Caco-2 (cell line): ENCODE data around the gene IL18R1. TPM values are rescaled to one million over a fixed set of nuclear protein-coding genes. Genes with fewer than 3 reads are reported as not detected.
A peak's percentile ranks its signal among the peaks of the same experiment; 100 is the strongest.

Experiments
- BruUV-seq: library from RNA; stranded (reverse); fragments of 400-500 nt; replicated peaks from 2 replicates; lab custom pipeline; 2021; lab: Mats Ljungman, UMichigan
- CTCF ChIA-PET: fragments of 300-600 bp; sonication (Branson Sonifier 250); formaldehyde crosslinking; loops from one replicate; lab custom pipeline; 2022; ENCODE audit warnings: antibody characterized with exemption; lab: Charles Lee
- POLR2A ChIA-PET: fragments of 300-600 bp; sonication (Branson Sonifier 250); formaldehyde crosslinking; loops from one replicate; lab custom pipeline; 2022; ENCODE audit warnings: antibody characterized with exemption; lab: Charles Lee
- DNase-seq, 2 experiments: peaks; one replicate each; pipeline versions ENCODE4 v3.0.0 to v3.0.0-alpha.2; 2020 to 2022
- H3K27me3 ChIP-seq: replicated peaks from 2 replicates; pipeline ENCODE4 v1.6.0; 2011; ENCODE audit warnings: low read length; ENCODE audit not compliant: control insufficient read depth, insufficient read depth
- H3K36me3 ChIP-seq: 2 replicates; pipeline ENCODE4 v1.5.1; 2011; ENCODE audit warnings: low read length; ENCODE audit not compliant: control insufficient read depth, insufficient read depth
- H3K4me1 ChIP-seq: fragments of 250-450 bp; sonication (Bioruptor Pico); 2 replicates; pipeline ENCODE4 v1.5.1; 2020; ENCODE audit warnings: mild to moderate bottlenecking
- H3K4me3 ChIP-seq: 2 replicates; pipeline ENCODE4 v1.5.1; 2011; ENCODE audit warnings: low read depth, mild to moderate bottlenecking, control low read depth, low read length
- H3K9me3 ChIP-seq: fragments of 250-450 bp; sonication (Bioruptor Pico); 2 replicates; pipeline ENCODE4 v1.5.1; 2020; ENCODE audit warnings: mild to moderate bottlenecking, moderate library complexity
- H3K27ac Mint-ChIP-seq: one replicate; pipeline ENCODE4 v1.8.0; 2022; ENCODE audit warnings: mixed read lengths; ENCODE audit not compliant: unreplicated experiment
- H3K27me3 Mint-ChIP-seq: one replicate; pipeline ENCODE4 v1.8.0; 2022; ENCODE audit warnings: mixed read lengths; ENCODE audit not compliant: insufficient read depth, unreplicated experiment
- H3K36me3 Mint-ChIP-seq: one replicate; pipeline ENCODE4 v1.8.0; 2022; ENCODE audit warnings: mild to moderate bottlenecking, mixed read lengths; ENCODE audit not compliant: insufficient read depth, unreplicated experiment
- H3K4me1 Mint-ChIP-seq: one replicate; pipeline ENCODE4 v1.8.0; 2022; ENCODE audit warnings: low read depth, mixed read lengths; ENCODE audit not compliant: unreplicated experiment
- H3K4me3 Mint-ChIP-seq: one replicate; pipeline ENCODE4 v1.8.0; 2022; ENCODE audit warnings: mild to moderate bottlenecking, moderate library complexity, mixed read lengths; ENCODE audit not compliant: unreplicated experiment
- H3K9me3 Mint-ChIP-seq: one replicate; pipeline ENCODE4 v1.8.0; 2022; ENCODE audit warnings: mixed read lengths; ENCODE audit not compliant: unreplicated experiment
- intact Hi-C: fragments of 100-400 bp; cut with micrococcal nuclease; formaldehyde crosslinking; loops from one replicate; pipeline ENCODE4 v1.10.0; 2022; ENCODE audit not compliant: unreplicated experiment
- total RNA-seq: library from RNA; stranded (reverse); gene quantifications from 2 replicates; pipeline ENCODE4 v1.2.3, GENCODE V29; 2022
- TF ChIP-seq, protein P1 (sequence below), 2 experiments: fragments of 200-600 bp in 1 of 2; IDR thresholded peaks; 1 replicate in 1 of 2; 2 replicates in 1 of 2; pipeline versions ENCODE4 v1.5.1 to v1.8.0; 2011 to 2022; ENCODE audit warnings: antibody characterized with exemption in 1 of 2, control low read depth in 1 of 2, inconsistent platforms in 1 of 2, low read depth in 1 of 2, low read length in 1 of 2, mild to moderate bottlenecking in 1 of 2, moderate library complexity in 1 of 2; ENCODE audit not compliant: insufficient read depth in 1 of 2, severe bottlenecking in 1 of 2, unreplicated experiment in 1 of 2

Gene IL18R1
- total RNA-seq, 1 experiment from 2014 or later, result not detected

- BruUV-seq, result no TSS peak
- no peaks in the 10 kb centered on the region for H3K4me1 ChIP-seq
- no peaks in the 10 kb centered on the region for H3K36me3 ChIP-seq
- Mint-ChIP-seq H3K4me1 (no peaks in the 10 kb centered on the region), H3K4me3 (no peak overlapping the region), H3K27me3 (no peaks in the 10 kb centered on the region), H3K9me3 (no peaks in the 10 kb centered on the region), H3K36me3 (no peaks in the 10 kb centered on the region), H3K27ac (no peak overlapping the region)
- TF ChIP-seq, protein P1, sequence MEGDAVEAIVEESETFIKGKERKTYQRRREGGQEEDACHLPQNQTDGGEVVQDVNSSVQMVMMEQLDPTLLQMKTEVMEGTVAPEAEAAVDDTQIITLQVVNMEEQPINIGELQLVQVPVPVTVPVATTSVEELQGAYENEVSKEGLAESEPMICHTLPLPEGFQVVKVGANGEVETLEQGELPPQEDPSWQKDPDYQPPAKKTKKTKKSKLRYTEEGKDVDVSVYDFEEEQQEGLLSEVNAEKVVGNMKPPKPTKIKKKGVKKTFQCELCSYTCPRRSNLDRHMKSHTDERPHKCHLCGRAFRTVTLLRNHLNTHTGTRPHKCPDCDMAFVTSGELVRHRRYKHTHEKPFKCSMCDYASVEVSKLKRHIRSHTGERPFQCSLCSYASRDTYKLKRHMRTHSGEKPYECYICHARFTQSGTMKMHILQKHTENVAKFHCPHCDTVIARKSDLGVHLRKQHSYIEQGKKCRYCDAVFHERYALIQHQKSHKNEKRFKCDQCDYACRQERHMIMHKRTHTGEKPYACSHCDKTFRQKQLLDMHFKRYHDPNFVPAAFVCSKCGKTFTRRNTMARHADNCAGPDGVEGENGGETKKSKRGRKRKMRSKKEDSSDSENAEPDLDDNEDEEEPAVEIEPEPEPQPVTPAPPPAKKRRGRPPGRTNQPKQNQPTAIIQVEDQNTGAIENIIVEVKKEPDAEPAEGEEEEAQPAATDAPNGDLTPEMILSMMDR (IDR thresholded peaks at IDR 0.05; ENCODE audit: insufficient read depth in 1 of 2, low read depth in 1 of 2, low read length in 1 of 2, severe bottlenecking in 1 of 2, unreplicated experiment in 1 of 2), result peak; percentile 66 to 69
- H3K9me3 ChIP-seq, result no peaks in the 10 kb centered on the region
- DNase-seq, result peak in 1 of 2 experiments; percentile 42
- no peaks in the 10 kb centered on the region; the same call in 1 of the 2 replicates for H3K27me3 ChIP-seq
- ChIA-PET POLR2A (no interaction called here), CTCF (interaction anchor here (0.6 to 1.3 kb wide), 4 partner anchors 9 to 409 kb away, joined by 3 to 4 read pairs (median 4); no protein-coding TSS in a partner anchor)
- intact Hi-C loops, result loop anchor here (2.0 to 5.0 kb wide), 3 partner anchors 88 to 436 kb away; partner anchors contain the start of gene IL18R1
- H3K4me3 ChIP-seq, result no peak overlapping the region
These were observed 87.6 kb downstream of the IL18R1 start for GRCh38 chr2:102442967-102443828.

DNA sequence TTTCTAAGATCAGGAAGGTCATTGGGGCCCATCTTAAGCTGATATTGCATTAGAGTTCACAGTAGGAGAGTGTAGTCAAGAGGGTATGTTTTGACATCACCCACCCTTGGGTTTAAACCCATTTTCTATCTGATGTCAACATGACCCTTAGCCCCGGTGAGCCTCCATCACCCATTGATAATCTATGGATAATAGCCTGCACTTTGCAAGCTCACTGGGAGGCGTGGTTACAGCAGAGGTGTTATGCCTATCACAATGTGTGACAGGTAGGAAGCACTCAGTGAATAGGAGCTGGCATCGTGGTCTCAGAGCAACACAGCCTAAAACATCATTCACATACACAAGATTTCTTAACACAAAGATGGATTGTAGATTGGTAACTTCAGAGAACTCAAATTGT lies 88.6 kb downstream of the IL18R1 start:
- Mint-ChIP-seq H3K4me3 (no peak overlapping the region), H3K27me3 (no peaks in the 10 kb centered on the region), H3K36me3 (no peaks in the 10 kb centered on the region), H3K9me3 (no peaks in the 10 kb centered on the region), H3K4me1 (no peaks in the 10 kb centered on the region), H3K27ac (no peak overlapping the region)
- Histone ChIP-seq H3K9me3 (no peaks in the 10 kb centered on the region), H3K4me1 (no peaks in the 10 kb centered on the region), H3K36me3 (no peaks in the 10 kb centered on the region), H3K27me3 (no peaks in the 10 kb centered on the region; the same call in 1 of the 2 replicates), H3K4me3 (no peak overlapping the region)
- BruUV-seq, result no TSS peak
- DNase-seq, result no peak
- TF ChIP-seq, protein P1 (IDR thresholded peaks at IDR 0.05; ENCODE audit: insufficient read depth in 1 of 2, low read depth in 1 of 2, low read length in 1 of 2, severe bottlenecking in 1 of 2, unreplicated experiment in 1 of 2), result no peak
- CTCF ChIA-PET, result interaction anchor here (1.0 kb wide), 1 partner anchor 204 kb away, joined by 3 read pairs; no protein-coding TSS in a partner anchor
- POLR2A ChIA-PET, result no interaction called here
- intact Hi-C loops, result loop anchor here (5.0 kb wide), 2 partner anchors 422 to 437 kb away; no protein-coding TSS in a partner anchor

DNA sequence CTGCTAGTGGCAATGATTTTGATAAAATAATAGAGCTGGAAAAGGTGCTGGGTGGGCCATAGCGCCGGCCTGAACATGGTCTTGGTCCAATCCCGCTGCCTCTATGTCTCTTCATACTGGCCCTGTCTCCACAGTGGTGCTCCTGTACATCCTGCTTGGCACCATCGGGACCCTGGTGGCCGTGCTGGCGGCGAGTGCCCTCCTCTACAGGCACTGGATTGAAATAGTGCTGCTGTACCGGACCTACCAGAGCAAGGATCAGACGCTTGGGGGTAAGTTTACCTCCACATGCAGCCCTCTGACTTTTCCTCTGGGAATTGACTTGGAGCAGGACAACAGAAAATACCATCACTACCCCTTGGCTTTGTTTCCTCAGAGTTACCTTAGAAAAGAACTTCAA lies 91.3 kb downstream of the IL18R1 start:
- Mint-ChIP-seq H3K9me3 (no peaks in the 10 kb centered on the region), H3K27me3 (no peaks in the 10 kb centered on the region), H3K4me3 (no peak overlapping the region), H3K27ac (no peak overlapping the region), H3K4me1 (no peaks in the 10 kb centered on the region), H3K36me3 (no peaks in the 10 kb centered on the region)
- ChIA-PET CTCF (no interaction called here), POLR2A (no interaction called here)
- Histone ChIP-seq H3K4me1 (no peaks in the 10 kb centered on the region), H3K9me3 (no peaks in the 10 kb centered on the region), H3K36me3 (no peaks in the 10 kb centered on the region), H3K27me3 (no peaks in the 10 kb centered on the region; the same call in 1 of the 2 replicates), H3K4me3 (no peak overlapping the region)
- DNase-seq, result no peak
- TF ChIP-seq, protein P1 (IDR thresholded peaks at IDR 0.05; ENCODE audit: insufficient read depth in 1 of 2, low read depth in 1 of 2, low read length in 1 of 2, severe bottlenecking in 1 of 2, unreplicated experiment in 1 of 2), result no peak
- intact Hi-C loops, result loop anchor here (5.0 kb wide), 2 partner anchors 195 to 565 kb away; no protein-coding TSS in a partner anchor
- BruUV-seq, result no TSS peak
